ENCODE results near the gene GATAD1.

DNA sequence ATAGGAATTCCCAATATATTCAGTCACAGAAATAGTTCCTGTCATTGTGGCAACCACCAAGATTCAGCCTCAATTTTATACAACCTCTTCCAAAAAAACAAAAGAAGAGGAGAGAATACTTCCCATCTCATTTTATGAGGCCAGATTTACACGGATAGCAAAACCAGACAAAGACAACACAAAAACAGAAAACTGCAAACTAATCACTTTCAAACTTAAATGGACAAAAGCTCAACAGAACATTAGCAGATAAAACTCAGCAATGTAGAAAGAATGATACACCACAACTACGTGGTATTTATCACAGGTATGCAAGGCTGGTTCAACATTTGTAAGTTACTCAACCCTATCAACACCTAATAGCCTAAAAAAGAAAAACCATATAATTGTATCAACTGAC is 59.1 kb downstream of the GATAD1 start:
- TF ChIP-seq, protein P1, sequence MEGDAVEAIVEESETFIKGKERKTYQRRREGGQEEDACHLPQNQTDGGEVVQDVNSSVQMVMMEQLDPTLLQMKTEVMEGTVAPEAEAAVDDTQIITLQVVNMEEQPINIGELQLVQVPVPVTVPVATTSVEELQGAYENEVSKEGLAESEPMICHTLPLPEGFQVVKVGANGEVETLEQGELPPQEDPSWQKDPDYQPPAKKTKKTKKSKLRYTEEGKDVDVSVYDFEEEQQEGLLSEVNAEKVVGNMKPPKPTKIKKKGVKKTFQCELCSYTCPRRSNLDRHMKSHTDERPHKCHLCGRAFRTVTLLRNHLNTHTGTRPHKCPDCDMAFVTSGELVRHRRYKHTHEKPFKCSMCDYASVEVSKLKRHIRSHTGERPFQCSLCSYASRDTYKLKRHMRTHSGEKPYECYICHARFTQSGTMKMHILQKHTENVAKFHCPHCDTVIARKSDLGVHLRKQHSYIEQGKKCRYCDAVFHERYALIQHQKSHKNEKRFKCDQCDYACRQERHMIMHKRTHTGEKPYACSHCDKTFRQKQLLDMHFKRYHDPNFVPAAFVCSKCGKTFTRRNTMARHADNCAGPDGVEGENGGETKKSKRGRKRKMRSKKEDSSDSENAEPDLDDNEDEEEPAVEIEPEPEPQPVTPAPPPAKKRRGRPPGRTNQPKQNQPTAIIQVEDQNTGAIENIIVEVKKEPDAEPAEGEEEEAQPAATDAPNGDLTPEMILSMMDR (IDR thresholded peaks at IDR 0.05; ENCODE audit: insufficient read depth, low read depth, low read length), result no peak
- no peak for TF ChIP-seq EZH2 (IDR thresholded peaks at IDR 0.05; ENCODE audit: insufficient read depth, low read length)
